ENCODE results near the gene CEBPZOS. TPM values are rescaled to one million over a fixed set of nuclear protein-coding genes. Genes with fewer than 3 reads are reported as not detected.
"Not testable (repeated sequence)": the region's sequence is repeated elsewhere in the genome, so short reads cannot be mapped to it uniquely, and the experiment has no call there.

The CEBPZOS gene
- total RNA-seq, 2 experiments from 2014 or later: 23.4 to 24.6 TPM

DNA sequence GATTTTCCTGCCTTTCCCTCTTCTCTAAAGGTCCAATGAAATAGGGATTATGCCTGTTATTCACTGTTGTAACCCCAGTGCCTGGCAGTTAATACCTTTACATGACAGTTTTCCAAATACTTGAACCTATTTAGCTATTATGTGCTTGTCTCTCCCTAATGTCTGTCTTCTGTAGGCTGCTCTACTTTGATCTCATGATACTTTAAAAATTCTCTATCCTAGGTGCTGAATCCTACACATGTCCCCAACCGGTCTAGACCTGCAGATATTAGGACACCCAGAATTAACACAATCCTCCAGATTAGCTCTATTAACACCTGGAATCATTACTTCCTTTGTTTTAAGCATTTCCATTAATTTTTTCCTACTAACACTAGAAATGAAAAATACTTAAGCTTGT, 27.8 kb downstream of the CEBPZOS start:
- H3K4me3 Mint-ChIP-seq: no peak overlapping the region
- ChIA-PET POLR2A (interaction anchor here (0.6 kb wide), 1 partner anchor 1616 kb away, joined by 3 read pairs; no protein-coding TSS in a partner anchor), CTCF (no interaction called here)
- peaks cover 90% of the 10 kb centered on the region for H3K36me3 Mint-ChIP-seq (ENCODE audit: low read depth)
- no peaks in the 10 kb centered on the region for H3K9me3 Mint-ChIP-seq
- Histone ChIP-seq H3K4me1 (ENCODE audit: insufficient read depth, low read length) (peaks cover 4% of the 10 kb centered on the region), H3K27me3 (ENCODE audit: control insufficient read depth in 1 of 2, insufficient read depth in 2 of 2, low read length in 2 of 2) (no peaks in the 10 kb centered on the region), H3K4me3 (ENCODE audit: low read length) (no peak overlapping the region), H3K36me3 (ENCODE audit: insufficient read depth, low read length) (peaks cover 69% of the 10 kb centered on the region), H3K9me3 (ENCODE audit: control insufficient read depth in 1 of 2, insufficient read depth in 1 of 2, low read length in 2 of 2) (no peaks in the 10 kb centered on the region), H3K27ac (ENCODE audit: low read depth in 1 of 2, low read length in 2 of 2) (no peak overlapping the region)
- peak; percentile 26 for ATAC-seq (ENCODE audit: poor library complexity)
- intact Hi-C loops (cut with DNase I, micrococcal nuclease): no loop called here
- H3K4me1 Mint-ChIP-seq (ENCODE audit: low read depth): peaks cover 58% of the 10 kb centered on the region
- no peaks in the 10 kb centered on the region for H3K27me3 Mint-ChIP-seq
- DNase-seq: no peak
- H3K27ac Mint-ChIP-seq: no peak overlapping the region
- TF ChIP-seq, protein P1, sequence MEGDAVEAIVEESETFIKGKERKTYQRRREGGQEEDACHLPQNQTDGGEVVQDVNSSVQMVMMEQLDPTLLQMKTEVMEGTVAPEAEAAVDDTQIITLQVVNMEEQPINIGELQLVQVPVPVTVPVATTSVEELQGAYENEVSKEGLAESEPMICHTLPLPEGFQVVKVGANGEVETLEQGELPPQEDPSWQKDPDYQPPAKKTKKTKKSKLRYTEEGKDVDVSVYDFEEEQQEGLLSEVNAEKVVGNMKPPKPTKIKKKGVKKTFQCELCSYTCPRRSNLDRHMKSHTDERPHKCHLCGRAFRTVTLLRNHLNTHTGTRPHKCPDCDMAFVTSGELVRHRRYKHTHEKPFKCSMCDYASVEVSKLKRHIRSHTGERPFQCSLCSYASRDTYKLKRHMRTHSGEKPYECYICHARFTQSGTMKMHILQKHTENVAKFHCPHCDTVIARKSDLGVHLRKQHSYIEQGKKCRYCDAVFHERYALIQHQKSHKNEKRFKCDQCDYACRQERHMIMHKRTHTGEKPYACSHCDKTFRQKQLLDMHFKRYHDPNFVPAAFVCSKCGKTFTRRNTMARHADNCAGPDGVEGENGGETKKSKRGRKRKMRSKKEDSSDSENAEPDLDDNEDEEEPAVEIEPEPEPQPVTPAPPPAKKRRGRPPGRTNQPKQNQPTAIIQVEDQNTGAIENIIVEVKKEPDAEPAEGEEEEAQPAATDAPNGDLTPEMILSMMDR (IDR thresholded peaks at IDR 0.05): no peak

DNA sequence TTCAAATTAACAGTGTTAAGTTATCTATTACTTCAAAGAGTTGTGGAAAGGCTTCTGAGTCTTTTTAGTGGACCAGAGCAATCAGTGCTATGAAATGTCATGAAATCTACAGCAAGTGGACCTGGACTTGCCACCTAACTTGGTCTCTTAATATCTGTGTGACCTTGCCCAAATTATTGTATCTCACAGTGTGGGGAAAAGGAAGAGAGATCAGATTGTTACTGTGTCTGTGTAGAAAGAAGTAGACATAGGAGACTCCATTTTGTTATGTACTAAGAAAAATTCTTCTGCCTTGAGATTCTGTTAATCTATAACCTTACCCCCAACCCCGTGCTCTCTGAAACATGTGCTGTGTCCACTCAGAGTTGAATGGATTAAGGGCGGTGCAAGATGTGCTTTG, 28.8 kb downstream of the CEBPZOS start:
- peaks cover 61% of the 10 kb centered on the region for H3K36me3 ChIP-seq (ENCODE audit: insufficient read depth, low read length)
- H3K27me3 ChIP-seq (ENCODE audit: control insufficient read depth in 1 of 2, insufficient read depth in 2 of 2, low read length in 2 of 2); H3K4me3 ChIP-seq (ENCODE audit: low read length); CTCF ChIA-PET; H3K27ac ChIP-seq (ENCODE audit: low read depth in 1 of 2, low read length in 2 of 2); H3K27me3 Mint-ChIP-seq; H3K9me3 Mint-ChIP-seq; ATAC-seq (ENCODE audit: poor library complexity); DNase-seq; H3K4me3 Mint-ChIP-seq; intact Hi-C loops (cut with DNase I, micrococcal nuclease); H3K9me3 ChIP-seq (ENCODE audit: control insufficient read depth in 1 of 2, insufficient read depth in 1 of 2, low read length in 2 of 2); POLR2A ChIA-PET: not testable (repeated sequence)
- Mint-ChIP-seq H3K4me1 (ENCODE audit: low read depth) (peaks cover 64% of the 10 kb centered on the region), H3K27ac (peak overlapping the region; percentile 13), H3K36me3 (ENCODE audit: low read depth) (peaks cover 86% of the 10 kb centered on the region)
- peaks cover 10% of the 10 kb centered on the region for H3K4me1 ChIP-seq (ENCODE audit: insufficient read depth, low read length)

DNA sequence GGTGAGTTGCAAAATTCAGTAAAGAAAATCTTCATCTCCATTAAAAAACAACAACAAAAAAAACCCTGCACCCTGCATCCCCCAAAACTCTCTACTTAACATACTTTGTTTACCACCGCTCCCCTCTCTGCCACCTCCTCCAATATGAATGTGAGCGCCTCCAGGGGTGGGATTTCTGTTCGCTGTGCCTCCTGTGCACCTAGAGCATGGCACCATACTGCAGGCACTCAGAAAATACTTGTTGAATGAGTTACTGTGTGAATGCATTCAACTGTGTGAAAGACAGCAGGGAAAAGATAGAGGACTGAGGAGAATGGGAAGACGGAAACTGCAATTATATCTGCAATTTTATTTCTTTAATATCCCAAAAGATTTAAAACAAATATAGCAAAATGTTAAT, 30.6 kb downstream of the CEBPZOS start:
- ATAC-seq (ENCODE audit: poor library complexity) (no peak), DNase-seq (no peak)
- H3K9me3 Mint-ChIP-seq: no peaks in the 10 kb centered on the region
- Histone ChIP-seq H3K36me3 (ENCODE audit: insufficient read depth, low read length) (peaks cover 44% of the 10 kb centered on the region), H3K9me3 (ENCODE audit: control insufficient read depth in 1 of 2, insufficient read depth in 1 of 2, low read length in 2 of 2) (no peaks in the 10 kb centered on the region), H3K4me3 (ENCODE audit: low read length) (no peak overlapping the region), H3K4me1 (ENCODE audit: insufficient read depth, low read length) (peaks cover 15% of the 10 kb centered on the region), H3K27me3 (ENCODE audit: control insufficient read depth in 1 of 2, insufficient read depth in 2 of 2, low read length in 2 of 2) (no peaks in the 10 kb centered on the region), H3K27ac (ENCODE audit: low read depth in 1 of 2, low read length in 2 of 2) (no peak overlapping the region)
- H3K36me3 Mint-ChIP-seq (ENCODE audit: low read depth): peaks cover 70% of the 10 kb centered on the region
- CTCF ChIA-PET: no interaction called here
- TF ChIP-seq, protein P1 (IDR thresholded peaks at IDR 0.05): no peak
- H3K4me1 Mint-ChIP-seq (ENCODE audit: low read depth): peaks cover 64% of the 10 kb centered on the region
- POLR2A ChIA-PET: no interaction called here
- no peak overlapping the region for H3K27ac Mint-ChIP-seq
- no peaks in the 10 kb centered on the region for H3K27me3 Mint-ChIP-seq
- peak overlapping the region; percentile 78 for H3K4me3 Mint-ChIP-seq
- intact Hi-C loops (cut with DNase I, micrococcal nuclease): no loop called here

DNA sequence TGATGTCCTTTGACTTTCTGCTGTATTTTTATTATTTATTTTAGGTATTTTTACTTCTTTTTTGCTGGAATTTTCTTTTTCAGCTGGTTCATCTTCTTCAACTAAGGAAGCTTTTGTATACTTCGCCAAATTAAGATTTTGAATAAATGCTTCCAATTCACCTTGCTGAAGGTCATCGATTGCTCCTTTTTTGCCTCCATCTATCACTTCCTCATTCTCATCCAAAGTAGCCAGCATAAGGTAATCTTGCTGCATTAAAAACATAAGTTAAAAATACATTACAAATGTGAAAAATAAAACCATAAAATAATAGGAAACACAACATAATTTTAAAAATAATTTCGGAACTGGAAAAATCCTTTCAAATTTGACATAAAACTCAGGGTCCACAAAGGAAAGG, 32.5 kb downstream of the CEBPZOS start:
- no peak overlapping the region for H3K27ac ChIP-seq (ENCODE audit: low read depth in 1 of 2, low read length in 2 of 2)
- Mint-ChIP-seq H3K27me3 (no peaks in the 10 kb centered on the region), H3K4me3 (no peak overlapping the region), H3K4me1 (ENCODE audit: low read depth) (peaks cover 47% of the 10 kb centered on the region), H3K27ac (no peak overlapping the region), H3K9me3 (no peaks in the 10 kb centered on the region), H3K36me3 (ENCODE audit: low read depth) (peaks cover 50% of the 10 kb centered on the region)
- no peaks in the 10 kb centered on the region for H3K9me3 ChIP-seq (ENCODE audit: control insufficient read depth in 1 of 2, insufficient read depth in 1 of 2, low read length in 2 of 2)
- no peak overlapping the region for H3K4me3 ChIP-seq (ENCODE audit: low read length)
- peaks cover 31% of the 10 kb centered on the region for H3K4me1 ChIP-seq (ENCODE audit: insufficient read depth, low read length)
- TF ChIP-seq, protein P1 (IDR thresholded peaks at IDR 0.05): no peak
- ChIA-PET POLR2A (no interaction called here), CTCF (no interaction called here)
- DNase-seq: no peak
- no peak for ATAC-seq (ENCODE audit: poor library complexity)
- intact Hi-C loops (cut with DNase I, micrococcal nuclease): no loop called here
- no peaks in the 10 kb centered on the region for H3K27me3 ChIP-seq (ENCODE audit: control insufficient read depth in 1 of 2, insufficient read depth in 2 of 2, low read length in 2 of 2)
- H3K36me3 ChIP-seq (ENCODE audit: insufficient read depth, low read length): peaks cover 32% of the 10 kb centered on the region

Measured in CD4-positive, alpha-beta T cell (primary cell).